Measurements from ENCODE around the gene PLXNC1.

DNA sequence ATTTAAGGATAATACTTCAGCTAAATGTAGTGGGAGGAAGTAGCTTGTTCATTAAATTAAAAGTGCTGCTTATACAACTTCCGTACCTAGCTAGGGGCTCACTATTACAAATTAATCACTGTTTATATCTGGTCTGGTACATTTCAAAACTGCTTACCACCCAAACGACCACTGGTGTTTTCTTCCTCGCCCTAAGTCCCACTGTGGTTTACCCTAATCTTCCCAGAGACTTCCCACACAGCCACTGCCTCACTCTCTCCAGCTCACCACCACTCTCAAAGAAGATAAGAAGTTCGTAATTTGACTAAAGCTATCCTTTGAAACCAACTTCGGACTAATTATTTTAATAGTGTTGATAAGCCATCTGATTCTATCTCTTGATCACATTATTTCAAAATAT, 62.6 kb downstream of the PLXNC1 start:
- TF ChIP-seq EZH2phosphoT487 (IDR thresholded peaks at IDR 0.05; ENCODE audit: insufficient read depth, low read depth) (no peak), EZH2 (IDR thresholded peaks at IDR 0.05; ENCODE audit: insufficient read depth, poor library complexity, severe bottlenecking) (no peak)
